ENCODE measurements around the gene PBOV1.

DNA sequence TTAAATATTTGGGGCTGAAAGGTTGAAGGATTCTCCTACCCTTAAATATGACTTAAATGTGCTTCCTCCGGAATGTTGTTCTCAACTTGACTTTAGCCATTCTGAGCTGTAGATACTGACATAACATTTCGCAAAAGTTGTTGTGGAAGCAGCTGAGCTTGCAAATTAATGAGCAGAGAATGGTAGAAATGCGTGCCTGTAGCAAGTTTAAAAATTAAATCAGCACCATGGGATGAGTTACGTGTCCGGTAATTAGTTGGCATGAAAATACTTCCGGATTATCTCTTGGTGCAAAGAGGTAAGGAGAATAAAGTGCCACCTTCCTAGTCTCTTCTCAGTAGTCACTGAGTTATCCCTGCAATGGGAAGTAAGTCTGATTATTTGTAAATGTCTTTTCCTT, 23.6 kb upstream of the PBOV1 start:
- TF ChIP-seq, protein P1, sequence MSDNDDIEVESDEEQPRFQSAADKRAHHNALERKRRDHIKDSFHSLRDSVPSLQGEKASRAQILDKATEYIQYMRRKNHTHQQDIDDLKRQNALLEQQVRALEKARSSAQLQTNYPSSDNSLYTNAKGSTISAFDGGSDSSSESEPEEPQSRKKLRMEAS (IDR thresholded peaks at IDR 0.05) = no peak
- no peak for TF ChIP-seq CTCF (IDR thresholded peaks at IDR 0.05)
- TF ChIP-seq, protein P2, sequence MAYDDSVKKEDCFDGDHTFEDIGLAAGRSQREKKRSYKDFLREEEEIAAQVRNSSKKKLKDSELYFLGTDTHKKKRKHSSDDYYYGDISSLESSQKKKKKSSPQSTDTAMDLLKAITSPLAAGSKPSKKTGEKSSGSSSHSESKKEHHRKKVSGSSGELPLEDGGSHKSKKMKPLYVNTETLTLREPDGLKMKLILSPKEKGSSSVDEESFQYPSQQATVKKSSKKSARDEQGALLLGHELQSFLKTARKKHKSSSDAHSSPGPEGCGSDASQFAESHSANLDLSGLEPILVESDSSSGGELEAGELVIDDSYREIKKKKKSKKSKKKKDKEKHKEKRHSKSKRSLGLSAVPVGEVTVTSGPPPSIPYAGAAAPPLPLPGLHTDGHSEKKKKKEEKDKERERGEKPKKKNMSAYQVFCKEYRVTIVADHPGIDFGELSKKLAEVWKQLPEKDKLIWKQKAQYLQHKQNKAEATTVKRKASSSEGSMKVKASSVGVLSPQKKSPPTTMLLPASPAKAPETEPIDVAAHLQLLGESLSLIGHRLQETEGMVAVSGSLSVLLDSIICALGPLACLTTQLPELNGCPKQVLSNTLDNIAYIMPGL (CRISPR knock-in tag; IDR thresholded peaks at IDR 0.05; ENCODE audit: borderline replicate concordance) = no peak

Data from A549 (cell line).